Mucosa of rectum (tissue), 2 donors: Measurements from ENCODE around the gene GLB1L2.

Source experiments
- H3K27ac ChIP-seq, 2 donors: one replicate each; pipeline ENCODE4 v1.7.0; 2013; ENCODE audit warnings: inconsistent platforms in 2 of 2, low read depth in 2 of 2, low read length in 2 of 2
- H3K27me3 ChIP-seq, 2 donors: one replicate each; pipeline ENCODE4 v1.7.0; 2013; ENCODE audit warnings: low read length in 2 of 2; ENCODE audit not compliant: control insufficient read depth in 2 of 2, insufficient read depth in 2 of 2
- H3K36me3 ChIP-seq, 2 donors: one replicate each; pipeline ENCODE4 v1.7.0; 2013; ENCODE audit warnings: low read length in 2 of 2; ENCODE audit not compliant: control insufficient read depth in 2 of 2, insufficient read depth in 2 of 2
- H3K4me1 ChIP-seq, 2 donors: one replicate each; pipeline ENCODE4 v1.7.0; 2013; ENCODE audit warnings: low read length in 2 of 2, mild to moderate bottlenecking in 1 of 2; ENCODE audit not compliant: control insufficient read depth in 2 of 2, insufficient read depth in 2 of 2
- H3K4me3 ChIP-seq, 2 donors: one replicate each; pipeline ENCODE4 v1.7.0; 2013; ENCODE audit warnings: low read length in 2 of 2
- H3K9ac ChIP-seq, 2 donors: one replicate each; pipeline ENCODE4 v1.7.0; 2013; ENCODE audit warnings: low read length in 2 of 2, low read depth in 1 of 2, mild to moderate bottlenecking in 1 of 2
- H3K9me3 ChIP-seq, 2 donors: one replicate each; pipeline ENCODE4 v1.7.0; 2013; ENCODE audit warnings: low read length in 2 of 2; ENCODE audit not compliant: control insufficient read depth in 2 of 2
- donor health status: healthy.
- donor health status: Normal muscosa, but diverticular disease.

GLB1L2 gene

DNA sequence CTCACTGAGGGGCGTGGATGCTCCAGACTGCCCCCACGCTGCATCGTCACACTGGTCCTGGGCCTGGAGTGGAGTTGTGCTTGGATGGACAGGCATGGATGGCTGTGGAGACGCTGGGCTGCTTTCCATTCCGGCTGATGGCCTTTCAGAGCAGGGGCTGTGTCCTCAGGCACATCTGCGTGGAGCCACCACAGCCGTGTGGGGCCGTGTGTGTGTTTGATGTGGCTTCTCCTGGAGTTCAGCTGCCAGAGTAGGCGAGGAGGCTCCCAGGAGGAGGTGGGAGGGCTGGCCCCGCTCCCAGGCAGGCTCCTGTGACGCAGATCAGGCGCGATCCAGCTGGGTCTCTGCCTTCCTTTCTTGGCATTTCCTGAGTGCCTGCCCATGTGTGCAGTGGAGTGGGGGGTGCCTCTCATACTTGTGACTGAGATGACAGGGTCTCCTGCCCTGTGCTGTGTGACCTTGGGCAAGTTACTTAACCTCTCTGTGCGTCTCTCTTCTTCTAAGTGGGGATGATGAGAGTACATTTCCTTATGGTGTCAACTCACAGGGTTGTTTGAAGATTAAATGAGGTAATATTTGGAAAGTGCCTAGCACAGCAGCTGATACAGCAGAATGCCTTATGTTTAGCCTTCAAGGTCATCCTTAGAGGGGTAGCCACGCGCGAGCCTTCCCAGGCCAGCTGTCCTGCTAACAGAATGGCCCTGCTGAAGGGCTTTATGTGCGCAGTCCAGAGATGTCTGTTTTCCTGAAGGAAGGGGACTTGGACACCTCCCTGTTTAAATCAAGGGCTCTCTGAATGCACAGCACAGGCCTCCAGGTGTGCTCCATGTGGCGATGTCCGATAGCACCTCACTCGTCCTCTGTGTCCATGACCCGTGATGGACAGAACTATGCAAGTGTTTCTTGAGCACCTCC lies 33.5 kb downstream of the GLB1L2 start:
- no peaks in the 10 kb centered on the region for H3K9me3 ChIP-seq
- no peak overlapping the region for H3K27ac ChIP-seq
- no peaks in the 10 kb centered on the region for H3K4me1 ChIP-seq
- H3K27me3 ChIP-seq: no peaks in the 10 kb centered on the region
- H3K36me3 ChIP-seq: no peaks in the 10 kb centered on the region
- H3K4me3 ChIP-seq: no peak overlapping the region
- H3K9ac ChIP-seq: no peak overlapping the region

DNA sequence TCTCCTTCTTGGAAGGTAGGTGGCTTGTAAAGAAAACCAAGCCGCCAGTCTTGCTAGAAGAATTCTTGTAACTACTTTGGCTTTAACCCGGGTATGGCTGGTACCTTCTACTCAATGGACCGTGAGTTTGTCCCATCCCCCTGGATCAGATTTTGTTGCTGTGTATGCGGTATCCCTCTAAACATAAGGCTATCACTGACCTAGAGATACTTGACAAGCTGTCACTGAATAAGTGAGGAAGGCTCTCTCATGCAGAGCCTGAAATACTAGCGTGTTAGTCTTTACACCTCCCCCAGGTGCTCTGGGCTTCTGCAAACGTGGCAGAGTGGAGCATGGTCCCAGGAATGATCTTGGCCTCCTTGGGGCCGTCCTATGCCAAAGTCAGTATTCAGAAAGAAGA lies 34.5 kb downstream of the GLB1L2 start:
- Histone ChIP-seq H3K27ac (no peak overlapping the region), H3K27me3 (no peaks in the 10 kb centered on the region), H3K4me1 (no peaks in the 10 kb centered on the region), H3K9me3 (no peaks in the 10 kb centered on the region), H3K9ac (no peak overlapping the region), H3K4me3 (no peak overlapping the region), H3K36me3 (no peaks in the 10 kb centered on the region)

DNA sequence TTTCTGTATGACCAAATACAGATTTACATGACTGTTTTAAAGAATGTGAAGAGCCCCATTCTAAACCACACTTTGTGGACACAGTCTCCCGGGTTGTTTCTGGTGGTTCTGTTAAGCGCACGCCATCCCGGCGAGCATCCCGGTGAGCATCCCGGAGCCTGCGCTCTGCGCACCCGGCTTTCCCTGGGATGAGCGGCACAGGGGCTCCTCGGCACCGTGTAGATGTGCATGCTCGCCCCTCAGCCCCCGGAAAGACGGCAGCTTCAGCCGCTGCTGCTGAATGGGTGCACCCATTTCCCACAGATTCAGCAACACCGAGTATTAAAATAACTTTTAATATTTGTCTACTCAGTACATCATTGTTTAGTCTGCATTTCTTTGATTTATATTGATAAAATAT lies 36.0 kb downstream of the GLB1L2 start:
- Histone ChIP-seq H3K9me3 (no peaks in the 10 kb centered on the region), H3K36me3 (peaks cover 0 to 2% of the 10 kb centered on the region in 2 donors), H3K4me1 (no peaks in the 10 kb centered on the region), H3K27me3 (no peaks in the 10 kb centered on the region), H3K4me3 (no peak overlapping the region), H3K27ac (no peak overlapping the region), H3K9ac (no peak overlapping the region)

DNA sequence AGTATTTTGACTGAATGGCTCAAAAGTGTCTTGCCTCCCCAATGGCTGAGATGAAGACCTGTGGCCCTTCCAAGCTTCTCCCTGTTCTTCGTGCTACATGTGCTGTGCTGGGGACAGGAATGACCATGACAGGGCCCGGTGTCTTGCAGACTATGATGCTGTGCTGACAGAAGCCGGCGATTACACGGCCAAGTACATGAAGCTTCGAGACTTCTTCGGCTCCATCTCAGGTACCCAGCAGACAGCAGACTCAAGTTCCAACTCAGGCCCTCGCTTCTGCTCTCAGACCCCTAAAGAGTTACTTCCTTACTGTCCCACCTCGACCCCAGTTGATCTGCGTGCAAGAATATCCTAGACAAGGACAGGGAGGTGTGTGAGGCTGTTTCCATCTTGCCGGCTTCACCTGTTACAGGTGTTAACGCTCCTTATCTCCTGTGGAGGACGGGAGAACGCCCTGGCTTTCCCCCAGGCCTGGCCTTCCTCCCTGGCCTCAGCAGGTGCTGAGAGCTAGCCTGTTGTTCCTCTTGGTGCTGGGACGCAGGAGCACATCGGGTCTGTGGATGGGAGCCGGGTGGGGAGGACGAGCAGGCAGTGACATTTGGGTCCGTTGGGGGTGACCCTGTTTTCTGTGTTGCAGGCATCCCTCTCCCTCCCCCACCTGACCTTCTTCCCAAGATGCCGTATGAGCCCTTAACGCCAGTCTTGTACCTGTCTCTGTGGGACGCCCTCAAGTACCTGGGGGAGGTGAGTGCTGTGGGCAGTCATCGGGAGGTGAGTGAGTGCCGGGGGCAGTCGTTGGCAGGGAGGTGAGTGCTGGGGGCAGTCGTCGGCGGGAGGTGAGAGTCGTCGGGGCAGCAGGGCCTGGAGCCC lies 38.1 kb downstream of the GLB1L2 start:
- H3K4me3 ChIP-seq: no peak overlapping the region
- peaks cover 0 to 2% of the 10 kb centered on the region in 2 donors for H3K36me3 ChIP-seq
- H3K9ac ChIP-seq: no peak overlapping the region
- no peaks in the 10 kb centered on the region for H3K4me1 ChIP-seq
- no peaks in the 10 kb centered on the region for H3K9me3 ChIP-seq
- no peak overlapping the region for H3K27ac ChIP-seq
- H3K27me3 ChIP-seq: no peaks in the 10 kb centered on the region

DNA sequence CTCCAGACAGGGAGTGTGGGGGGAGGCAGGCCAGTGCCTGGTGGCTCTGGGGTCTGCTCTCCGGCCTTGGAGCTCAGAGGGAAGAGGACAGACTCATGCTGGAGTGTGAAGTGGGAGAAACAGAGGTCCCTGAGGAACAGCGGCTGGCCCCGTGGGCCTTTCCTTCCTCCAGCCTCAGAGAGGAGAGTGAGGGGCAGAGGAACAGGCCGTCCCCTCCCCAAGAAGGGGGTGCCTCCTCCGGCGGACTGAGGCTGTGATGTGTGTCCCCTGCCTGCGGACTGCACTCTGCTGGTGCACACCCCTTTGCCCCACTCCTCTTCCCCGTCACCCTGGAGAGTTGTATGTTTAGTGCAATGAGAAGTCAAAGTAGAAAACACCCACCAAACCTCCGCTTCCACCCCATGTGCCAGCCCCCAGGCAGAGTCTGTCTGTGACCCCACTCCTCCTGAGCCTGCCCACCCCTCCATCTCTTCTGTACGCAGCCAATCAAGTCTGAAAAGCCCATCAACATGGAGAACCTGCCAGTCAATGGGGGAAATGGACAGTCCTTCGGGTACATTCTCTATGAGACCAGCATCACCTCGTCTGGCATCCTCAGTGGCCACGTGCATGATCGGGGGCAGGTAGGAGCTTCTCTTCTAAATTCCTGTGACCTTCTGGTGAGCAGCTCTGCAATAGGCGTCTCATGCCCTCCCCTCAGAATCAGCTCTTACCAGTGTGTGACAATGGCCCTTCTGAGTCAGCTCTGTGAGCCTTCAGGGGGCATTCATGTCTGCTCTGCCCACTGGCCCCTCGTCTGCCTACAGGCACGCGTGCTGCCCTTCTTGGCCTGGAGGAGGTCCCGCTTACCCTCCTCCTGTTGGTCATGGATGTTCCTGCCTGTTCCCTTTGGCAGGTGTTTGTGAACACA lies 39.0 kb downstream of the GLB1L2 start:
- no peak overlapping the region for H3K9ac ChIP-seq
- H3K27ac ChIP-seq: no peak overlapping the region
- H3K9me3 ChIP-seq: no peaks in the 10 kb centered on the region
- H3K36me3 ChIP-seq: peaks cover 0 to 2% of the 10 kb centered on the region in 2 donors
- no peaks in the 10 kb centered on the region for H3K27me3 ChIP-seq
- no peak overlapping the region for H3K4me3 ChIP-seq
- H3K4me1 ChIP-seq: no peaks in the 10 kb centered on the region

DNA sequence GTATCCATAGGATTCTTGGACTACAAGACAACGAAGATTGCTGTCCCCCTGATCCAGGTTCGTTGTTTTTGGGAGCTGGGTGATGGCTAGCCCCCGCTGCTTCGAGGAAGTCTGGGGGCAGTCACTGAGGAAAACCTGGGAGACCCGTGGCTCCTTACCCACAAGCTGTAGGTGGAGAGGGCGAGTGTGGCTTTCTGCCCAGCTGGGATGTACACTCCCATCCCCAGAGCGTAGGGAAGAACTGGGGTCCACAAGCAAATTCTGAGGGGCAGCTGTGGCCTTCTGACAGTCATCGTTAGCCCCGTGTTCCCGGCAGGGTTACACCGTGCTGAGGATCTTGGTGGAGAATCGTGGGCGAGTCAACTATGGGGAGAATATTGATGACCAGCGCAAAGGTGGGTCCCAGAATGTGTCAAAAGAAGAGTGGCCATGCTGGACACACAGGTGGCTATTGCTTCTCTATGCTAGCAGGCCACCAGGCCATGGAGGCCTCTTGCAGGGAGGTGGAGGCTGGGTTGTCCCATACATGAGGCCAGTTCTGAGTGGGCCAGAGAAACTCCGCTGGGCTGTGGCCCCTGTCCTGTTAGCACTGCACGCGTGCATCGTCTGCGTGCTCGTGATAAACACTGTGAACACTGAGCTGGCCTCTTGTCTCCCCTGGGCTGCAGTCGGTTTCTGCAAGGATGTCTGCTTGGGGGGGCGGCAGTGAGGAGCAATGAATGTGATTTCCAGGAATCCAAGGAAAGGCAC lies 39.8 kb downstream of the GLB1L2 start:
- no peak overlapping the region for H3K4me3 ChIP-seq
- peaks cover 0 to 2% of the 10 kb centered on the region in 2 donors for H3K36me3 ChIP-seq
- H3K4me1 ChIP-seq: no peaks in the 10 kb centered on the region
- H3K27me3 ChIP-seq: no peaks in the 10 kb centered on the region
- no peak overlapping the region for H3K9ac ChIP-seq
- H3K27ac ChIP-seq: no peak overlapping the region
- no peaks in the 10 kb centered on the region for H3K9me3 ChIP-seq

DNA sequence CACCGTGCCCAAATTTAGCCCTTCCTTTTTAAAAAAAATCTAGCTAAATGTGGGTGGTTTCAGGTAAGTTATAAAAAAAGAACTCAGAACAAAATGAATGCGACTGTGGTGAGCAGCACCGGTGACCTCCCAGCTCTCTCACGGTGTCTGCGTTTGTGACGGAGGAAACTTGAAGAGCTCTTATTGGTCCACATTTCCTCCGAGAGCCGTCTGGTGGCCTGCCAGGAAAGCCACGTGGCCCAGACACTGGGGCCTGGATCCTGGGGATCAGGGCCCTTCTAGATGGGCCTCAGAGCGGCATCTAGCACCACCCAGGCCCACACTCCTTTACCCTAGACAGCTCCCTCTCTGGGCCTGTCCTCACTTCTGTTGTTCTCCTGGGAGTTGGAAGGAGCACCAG lies 40.7 kb downstream of the GLB1L2 start:
- H3K36me3 ChIP-seq: peaks cover 0 to 2% of the 10 kb centered on the region in 2 donors
- H3K4me3 ChIP-seq: no peak overlapping the region
- no peak overlapping the region for H3K27ac ChIP-seq
- no peaks in the 10 kb centered on the region for H3K4me1 ChIP-seq
- no peaks in the 10 kb centered on the region for H3K9me3 ChIP-seq
- H3K9ac ChIP-seq: no peak overlapping the region
- no peaks in the 10 kb centered on the region for H3K27me3 ChIP-seq

DNA sequence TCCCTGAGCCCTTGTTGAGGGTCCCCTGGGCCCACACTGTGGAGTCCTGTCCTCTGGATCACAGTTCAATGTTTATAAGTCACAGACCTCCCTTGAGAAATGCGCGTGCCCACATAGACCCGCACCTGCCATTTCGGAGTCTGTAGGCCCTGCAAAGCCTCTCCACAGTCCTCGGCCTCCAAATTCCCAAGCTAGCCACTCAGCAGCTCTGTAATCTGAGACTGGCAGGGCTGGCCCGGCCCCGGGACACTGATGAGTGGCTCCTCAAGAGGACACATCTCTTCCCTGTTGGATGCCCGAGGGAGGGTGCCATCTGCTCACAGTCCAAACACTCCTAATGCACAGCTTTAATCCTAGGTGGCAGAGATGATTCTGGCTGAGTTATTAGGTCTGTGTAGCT lies 41.2 kb downstream of the GLB1L2 start:
- H3K36me3 ChIP-seq: peaks cover 0 to 2% of the 10 kb centered on the region in 2 donors
- H3K9me3 ChIP-seq: no peaks in the 10 kb centered on the region
- H3K4me3 ChIP-seq: no peak overlapping the region
- H3K4me1 ChIP-seq: no peaks in the 10 kb centered on the region
- H3K9ac ChIP-seq: no peak overlapping the region
- H3K27ac ChIP-seq: no peak overlapping the region
- H3K27me3 ChIP-seq: no peaks in the 10 kb centered on the region

DNA sequence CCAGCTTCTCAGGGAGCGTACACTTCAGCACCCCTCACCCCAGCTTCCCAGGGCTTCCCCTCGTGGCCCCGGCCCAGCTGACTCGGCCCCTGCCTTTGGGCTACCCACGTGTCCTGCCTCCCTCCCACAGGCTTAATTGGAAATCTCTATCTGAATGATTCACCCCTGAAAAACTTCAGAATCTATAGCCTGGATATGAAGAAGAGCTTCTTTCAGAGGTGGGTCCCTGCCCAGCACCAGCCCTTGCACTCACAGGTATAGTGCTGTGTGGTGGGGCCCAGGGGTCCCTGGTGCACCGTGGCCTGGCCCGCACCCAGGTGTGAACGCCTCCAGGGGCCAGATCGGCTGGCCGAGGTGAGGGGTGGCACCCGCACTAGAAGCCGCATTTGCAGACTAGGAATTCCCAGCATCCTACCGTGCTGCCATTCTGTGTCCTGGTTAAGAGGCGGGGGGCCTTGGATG lies 41.8 kb downstream of the GLB1L2 start:
- Histone ChIP-seq H3K27ac (no peak overlapping the region), H3K9me3 (no peaks in the 10 kb centered on the region), H3K9ac (no peak overlapping the region), H3K36me3 (peaks cover 0 to 2% of the 10 kb centered on the region in 2 donors), H3K4me1 (no peaks in the 10 kb centered on the region), H3K4me3 (no peak overlapping the region), H3K27me3 (no peaks in the 10 kb centered on the region)
